Fibroblast of mammary gland (primary cell): ENCODE data around the gene DUSP2.

ENCODE experiments used
- DNase-seq: peaks from one replicate; pipeline ENCODE4 v3.0.0-alpha.2; 2010; ENCODE audit warnings: low read depth
- H3K4me3 ChIP-seq: 2 replicates; pipeline ENCODE4 v1.5.1; 2011; ENCODE audit warnings: low read depth, mild to moderate bottlenecking, low read length, moderate library complexity; ENCODE audit not compliant: control insufficient read depth
- TF ChIP-seq, protein P1 (sequence below): conservative IDR thresholded peaks from 2 replicates; pipeline ENCODE4 v1.5.1; 2011; ENCODE audit warnings: low read depth, low read length, inconsistent platforms; ENCODE audit not compliant: control insufficient read depth, insufficient read depth

Gene DUSP2

DNA sequence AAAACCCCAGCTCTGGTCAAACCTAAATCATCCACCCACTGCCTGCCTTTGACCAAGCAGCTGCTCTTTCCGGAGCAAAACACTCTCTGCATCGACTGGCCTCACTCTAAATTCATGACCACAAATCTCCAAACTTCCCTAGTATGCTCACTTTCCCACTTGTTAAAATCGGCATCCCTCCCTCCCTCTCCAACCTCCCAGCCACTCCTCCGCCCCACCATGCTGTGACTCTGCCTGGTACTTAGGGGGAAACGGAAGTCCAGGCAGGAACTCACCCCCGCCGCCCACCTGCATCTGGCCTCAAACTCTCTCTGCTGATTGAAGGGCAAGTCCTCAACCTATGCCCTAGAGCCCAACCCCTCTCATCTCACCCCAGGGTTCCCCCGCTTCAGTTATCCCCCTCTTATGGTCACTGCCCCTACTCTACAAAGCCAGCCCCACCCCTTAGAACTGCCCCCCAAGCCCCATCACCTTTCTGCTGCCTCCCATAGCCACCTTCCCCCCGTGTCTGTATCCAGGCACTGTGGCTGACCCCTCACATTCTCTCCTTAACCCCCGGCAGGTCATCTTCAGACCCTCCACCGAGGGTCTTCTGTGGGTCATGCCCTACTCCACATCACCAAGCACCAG, 25.0 kb downstream of the DUSP2 start:
- no peak for DNase-seq
- TF ChIP-seq, protein P1, sequence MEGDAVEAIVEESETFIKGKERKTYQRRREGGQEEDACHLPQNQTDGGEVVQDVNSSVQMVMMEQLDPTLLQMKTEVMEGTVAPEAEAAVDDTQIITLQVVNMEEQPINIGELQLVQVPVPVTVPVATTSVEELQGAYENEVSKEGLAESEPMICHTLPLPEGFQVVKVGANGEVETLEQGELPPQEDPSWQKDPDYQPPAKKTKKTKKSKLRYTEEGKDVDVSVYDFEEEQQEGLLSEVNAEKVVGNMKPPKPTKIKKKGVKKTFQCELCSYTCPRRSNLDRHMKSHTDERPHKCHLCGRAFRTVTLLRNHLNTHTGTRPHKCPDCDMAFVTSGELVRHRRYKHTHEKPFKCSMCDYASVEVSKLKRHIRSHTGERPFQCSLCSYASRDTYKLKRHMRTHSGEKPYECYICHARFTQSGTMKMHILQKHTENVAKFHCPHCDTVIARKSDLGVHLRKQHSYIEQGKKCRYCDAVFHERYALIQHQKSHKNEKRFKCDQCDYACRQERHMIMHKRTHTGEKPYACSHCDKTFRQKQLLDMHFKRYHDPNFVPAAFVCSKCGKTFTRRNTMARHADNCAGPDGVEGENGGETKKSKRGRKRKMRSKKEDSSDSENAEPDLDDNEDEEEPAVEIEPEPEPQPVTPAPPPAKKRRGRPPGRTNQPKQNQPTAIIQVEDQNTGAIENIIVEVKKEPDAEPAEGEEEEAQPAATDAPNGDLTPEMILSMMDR: no peak

DNA sequence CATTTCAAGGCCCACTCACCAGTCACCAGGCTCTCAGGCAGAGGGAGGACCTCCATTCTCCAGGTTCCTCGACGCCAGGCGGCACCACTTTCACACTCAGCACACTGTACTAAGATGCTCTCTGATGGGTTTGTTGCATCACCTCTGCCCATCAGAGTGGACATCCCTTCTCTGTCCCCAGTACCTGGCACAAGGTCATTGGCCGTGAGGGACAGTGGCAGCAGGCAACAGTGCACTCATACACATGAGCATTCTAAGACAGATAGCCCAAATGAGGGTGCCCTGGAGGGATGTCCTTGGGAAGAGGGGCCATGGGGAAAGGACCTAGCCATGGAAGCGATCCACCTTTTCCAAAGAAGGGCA, 25.9 kb downstream of the DUSP2 start:
- TF ChIP-seq, protein P1: no peak
- DNase-seq: no peak

More for the DNA sequence above, 25.0 kb downstream of the DUSP2 start:
- no peak overlapping the region for H3K4me3 ChIP-seq

GRCh38 chr2:96118698-96119388, 26.4 kb downstream of the DUSP2 start:
- DNase-seq: no peak
- TF ChIP-seq, protein P1: no peak
- H3K4me3 ChIP-seq: no peak overlapping the region

More for the DNA sequence above, 25.9 kb downstream of the DUSP2 start:
- H3K4me3 ChIP-seq: no peak overlapping the region

DNA sequence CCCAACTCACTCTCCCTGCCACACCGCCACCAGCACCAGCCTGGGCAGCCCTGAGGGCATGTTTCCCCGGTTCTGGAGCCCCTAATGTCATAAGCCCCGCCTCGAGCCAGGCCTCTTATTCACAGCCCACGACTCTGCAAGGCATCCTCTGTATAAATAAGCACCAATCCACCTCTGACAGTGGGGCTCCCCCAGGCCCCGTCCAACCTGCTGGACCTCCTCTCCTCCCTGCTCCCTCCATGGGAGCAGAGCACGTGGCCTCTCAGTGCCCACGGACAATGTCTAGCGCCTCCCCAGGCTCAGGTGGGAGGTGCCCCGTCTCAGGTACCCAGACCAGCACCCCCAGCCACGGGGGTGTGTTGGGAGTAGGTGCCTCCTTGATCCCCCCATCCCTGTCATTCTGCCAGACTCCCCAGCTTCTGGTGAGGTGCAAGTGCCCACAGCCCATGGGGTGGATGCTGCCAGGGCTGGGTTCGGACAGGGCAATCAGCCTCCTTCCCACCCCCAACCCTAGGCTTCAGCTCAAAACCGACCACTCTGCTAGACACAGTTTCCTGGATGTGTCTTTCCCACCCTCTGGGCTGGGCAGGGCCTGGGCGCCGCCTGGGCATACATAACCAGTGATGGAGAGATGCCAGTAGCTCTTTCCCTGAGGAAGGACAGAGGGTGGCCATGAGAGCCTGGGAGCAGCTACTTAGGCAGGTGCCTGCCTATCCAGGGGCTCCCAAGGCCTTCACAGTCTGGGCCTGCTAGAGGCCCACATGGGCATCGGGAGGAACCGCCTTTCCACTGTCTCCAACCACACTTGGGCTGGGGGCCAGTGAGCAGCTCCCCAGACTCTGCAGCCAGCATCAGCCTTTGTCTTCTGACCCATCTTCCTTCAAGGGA, 27.3 kb downstream of the DUSP2 start:
- no peak for DNase-seq
- no peak overlapping the region for H3K4me3 ChIP-seq
- TF ChIP-seq, protein P1: no peak

- TF ChIP-seq, protein P1: peak; percentile 11
- DNase-seq: peak; percentile 12
- H3K4me3 ChIP-seq: no peak overlapping the region
Observed at GRCh38 chr2:96116879-96117533, 28.2 kb downstream of the DUSP2 start.

- DNase-seq: no peak
- H3K4me3 ChIP-seq: no peak within 1 kb of the TSS
- TF ChIP-seq, protein P1: no peak
Observed at GRCh38 chr2:96116424-96116878, 28.8 kb downstream of the DUSP2 start, which contains the start of gene ADRA2B. Gene ADRA2B, minus strand, starts transcription at chr2:96116571. Its CDS starts 422 bp downstream, at chr2:96116149.
